Fibroblast of pulmonary artery (primary cell): ENCODE measurements around the gene TM9SF2.

Source experiments
- DNase-seq: peaks from one replicate; pipeline ENCODE4 v3.0.0-alpha.2; 2010; ENCODE audit warnings: low read depth
- H3K4me3 ChIP-seq: replicated peaks from 2 replicates; pipeline ENCODE4 v1.5.1; 2011; ENCODE audit warnings: low read depth, mild to moderate bottlenecking, control low read depth, low read length, moderate library complexity
- TF ChIP-seq, protein P1 (sequence below): IDR thresholded peaks from 2 replicates; pipeline ENCODE4 v1.5.1; 2011; ENCODE audit warnings: mild to moderate bottlenecking, control low read depth, low read length, inconsistent platforms; ENCODE audit errors: missing control alignments

Gene TM9SF2

DNA sequence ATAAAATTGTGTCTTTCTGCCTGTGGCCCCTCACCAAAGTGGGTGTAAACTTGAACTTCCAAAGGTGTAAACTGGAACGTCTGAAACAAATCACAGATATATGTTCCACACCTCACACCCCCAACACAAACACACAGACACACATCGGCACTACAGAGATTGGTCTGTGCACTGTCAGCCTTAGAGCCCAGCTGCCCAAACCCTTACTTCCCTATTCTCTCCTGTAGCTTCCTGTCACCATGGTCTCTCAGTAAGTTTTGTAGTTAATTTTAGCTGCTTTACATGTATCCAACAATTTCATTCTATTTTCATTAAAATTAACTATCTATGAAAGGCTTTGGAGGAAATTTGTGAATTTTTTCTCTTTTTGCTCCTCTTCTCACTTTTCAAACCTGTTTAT, 5.4 kb downstream of the TM9SF2 start:
- H3K4me3 ChIP-seq, result no peak overlapping the region
- TF ChIP-seq, protein P1, sequence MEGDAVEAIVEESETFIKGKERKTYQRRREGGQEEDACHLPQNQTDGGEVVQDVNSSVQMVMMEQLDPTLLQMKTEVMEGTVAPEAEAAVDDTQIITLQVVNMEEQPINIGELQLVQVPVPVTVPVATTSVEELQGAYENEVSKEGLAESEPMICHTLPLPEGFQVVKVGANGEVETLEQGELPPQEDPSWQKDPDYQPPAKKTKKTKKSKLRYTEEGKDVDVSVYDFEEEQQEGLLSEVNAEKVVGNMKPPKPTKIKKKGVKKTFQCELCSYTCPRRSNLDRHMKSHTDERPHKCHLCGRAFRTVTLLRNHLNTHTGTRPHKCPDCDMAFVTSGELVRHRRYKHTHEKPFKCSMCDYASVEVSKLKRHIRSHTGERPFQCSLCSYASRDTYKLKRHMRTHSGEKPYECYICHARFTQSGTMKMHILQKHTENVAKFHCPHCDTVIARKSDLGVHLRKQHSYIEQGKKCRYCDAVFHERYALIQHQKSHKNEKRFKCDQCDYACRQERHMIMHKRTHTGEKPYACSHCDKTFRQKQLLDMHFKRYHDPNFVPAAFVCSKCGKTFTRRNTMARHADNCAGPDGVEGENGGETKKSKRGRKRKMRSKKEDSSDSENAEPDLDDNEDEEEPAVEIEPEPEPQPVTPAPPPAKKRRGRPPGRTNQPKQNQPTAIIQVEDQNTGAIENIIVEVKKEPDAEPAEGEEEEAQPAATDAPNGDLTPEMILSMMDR, result no peak
- no peak for DNase-seq

DNA sequence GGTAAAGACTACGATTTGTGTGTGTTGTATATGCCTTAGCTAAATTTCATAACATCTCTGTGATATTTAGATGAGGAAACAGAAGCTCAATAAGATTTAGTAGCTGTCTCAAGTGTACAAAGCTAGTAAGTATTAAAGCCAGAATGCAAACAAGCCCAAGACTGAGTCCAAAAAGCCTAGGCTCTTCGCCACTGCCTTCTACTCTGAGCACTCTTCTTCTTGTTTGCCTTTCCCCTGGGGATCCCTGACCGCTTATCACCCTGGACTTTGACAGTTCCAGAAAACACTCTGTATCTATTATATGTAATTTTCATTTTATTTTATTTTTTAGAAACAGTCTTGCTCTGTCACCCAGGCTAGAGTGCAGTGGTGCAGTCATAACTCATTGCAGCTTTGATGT, 5.8 kb downstream of the TM9SF2 start:
- TF ChIP-seq, protein P1, result no peak
- no peak overlapping the region for H3K4me3 ChIP-seq
- no peak for DNase-seq

DNA sequence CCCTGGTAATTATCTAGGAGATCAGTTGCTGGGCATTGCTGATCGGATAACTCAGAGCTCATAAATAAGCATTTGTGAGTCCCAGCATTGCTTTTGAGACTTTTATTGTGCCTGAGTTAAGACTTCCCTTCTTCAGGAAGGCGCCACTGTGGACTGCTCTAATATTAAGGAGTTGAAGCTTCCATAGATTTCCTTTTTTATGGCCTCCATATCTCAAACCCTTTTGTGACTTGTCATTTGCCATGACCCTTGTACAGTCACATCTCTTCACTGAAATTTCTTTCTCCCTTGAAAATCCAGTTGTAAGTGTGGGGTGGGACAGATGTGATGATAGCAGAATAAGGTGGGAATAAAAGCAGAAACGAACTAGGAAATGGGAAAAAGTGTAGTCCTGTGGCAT, 6.3 kb downstream of the TM9SF2 start:
- TF ChIP-seq, protein P1, result no peak
- no peak for DNase-seq
- no peak overlapping the region for H3K4me3 ChIP-seq

DNA sequence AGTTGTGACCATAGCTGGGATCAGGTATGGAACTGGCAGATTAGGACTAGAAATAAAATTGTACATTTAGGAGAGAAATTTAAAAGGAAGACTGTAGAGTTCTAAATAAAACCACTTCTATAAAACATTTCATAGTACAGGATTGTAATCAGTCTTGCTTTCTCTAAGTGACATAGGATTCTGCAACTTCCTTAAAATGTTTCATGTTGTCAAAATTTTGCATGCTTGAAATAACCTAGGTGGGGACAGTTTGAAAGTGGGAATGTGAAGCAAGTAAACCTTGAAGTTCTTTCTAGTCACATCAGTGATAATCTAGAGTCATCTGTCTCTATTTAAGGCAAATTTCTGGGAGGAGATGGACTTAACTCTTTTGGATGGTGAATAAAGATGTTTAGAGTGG, 6.7 kb downstream of the TM9SF2 start:
- no peak for DNase-seq
- TF ChIP-seq, protein P1, result no peak
- H3K4me3 ChIP-seq, result no peak overlapping the region

DNA sequence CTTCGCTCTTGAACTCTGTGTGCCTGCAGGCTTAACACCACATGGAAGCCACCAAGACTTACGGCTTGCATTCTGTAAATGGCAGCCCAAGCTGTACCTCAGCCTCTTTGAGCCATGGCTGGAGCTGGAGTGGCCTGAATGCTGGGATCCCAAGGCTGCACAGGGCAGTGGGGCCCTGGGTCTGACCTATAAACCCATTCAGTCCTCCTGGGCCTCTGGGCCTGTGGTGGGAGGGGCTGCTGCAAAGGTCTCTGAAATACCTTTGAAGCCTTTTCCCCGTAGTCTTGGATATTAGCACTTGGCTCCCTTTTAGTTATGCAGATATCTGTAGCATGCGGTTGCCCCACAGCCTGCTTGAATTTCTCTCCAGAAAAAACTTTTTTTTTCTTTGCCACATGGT, 8.2 kb downstream of the TM9SF2 start:
- DNase-seq, result no peak
- TF ChIP-seq, protein P1, result no peak
- H3K4me3 ChIP-seq, result no peak overlapping the region

DNA sequence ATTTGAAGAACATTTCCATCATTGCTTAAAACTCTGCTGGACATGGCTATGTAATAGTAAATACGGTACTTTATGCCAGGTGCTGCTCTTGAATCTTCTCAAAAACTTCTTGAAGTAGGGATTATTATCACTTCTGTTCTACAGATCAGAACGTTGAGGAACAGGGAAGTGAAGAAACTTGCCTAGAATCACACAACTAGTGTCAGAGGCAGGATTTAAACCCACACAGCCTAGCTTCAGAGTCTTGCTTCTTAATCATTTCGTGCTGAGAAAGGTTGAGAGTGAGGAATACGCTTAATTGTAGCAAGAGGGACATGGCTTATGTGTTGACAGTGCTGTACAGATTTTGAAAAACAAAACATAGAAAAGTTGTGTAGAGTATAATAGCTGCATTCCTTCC, 13.5 kb downstream of the TM9SF2 start:
- TF ChIP-seq, protein P1, result no peak
- no peak for DNase-seq
- no peak overlapping the region for H3K4me3 ChIP-seq

DNA sequence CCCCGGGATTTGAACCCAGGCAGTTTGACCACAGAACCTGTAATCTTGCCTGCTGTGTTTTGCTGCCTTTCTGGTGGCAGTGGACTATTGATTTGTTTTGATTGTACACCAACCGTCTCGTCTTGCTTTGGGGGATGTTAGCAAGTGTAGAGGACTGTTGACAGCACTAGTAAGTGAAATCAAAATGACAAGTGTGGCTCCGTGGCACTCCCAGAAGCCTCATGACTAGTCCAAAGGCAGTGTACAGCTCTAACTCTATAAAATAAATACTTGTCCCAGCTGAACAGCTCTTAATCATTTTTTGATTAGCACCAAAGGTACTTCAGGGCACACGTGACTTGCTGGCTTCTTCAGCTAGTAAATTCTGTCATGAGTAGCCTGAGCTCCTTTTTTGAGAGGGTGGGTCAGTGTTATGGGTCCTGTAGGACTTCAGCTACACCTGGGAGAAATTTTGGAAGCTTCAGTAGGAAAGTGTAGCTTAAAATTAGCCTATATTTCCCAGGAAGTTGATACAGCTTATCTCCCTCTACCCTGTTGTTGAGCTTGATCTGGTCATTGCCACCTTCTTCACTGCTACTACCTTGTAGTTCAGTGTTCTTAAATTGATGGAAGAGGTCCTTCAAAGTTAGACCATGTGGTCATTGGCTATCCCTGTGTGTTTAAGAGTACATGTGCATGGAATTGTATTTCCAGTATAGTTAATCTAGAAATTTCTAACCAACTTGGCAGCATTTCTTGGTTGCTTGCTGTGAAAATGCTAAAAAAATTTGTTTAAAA, 15.1 kb downstream of the TM9SF2 start:
- H3K4me3 ChIP-seq, result no peak overlapping the region
- no peak for DNase-seq
- TF ChIP-seq, protein P1, result no peak
